Neural progenitor cell (in vitro differentiated cells): ENCODE results near the gene PDILT.

Experiments
- EZH2 ChIP-seq: fragments of 200-600 bp; sonication (generic); IDR thresholded peaks from 2 replicates; pipeline ENCODE4 v1.6.1; 2017; ENCODE audit warnings: antibody characterized with exemption, mild to moderate bottlenecking, moderate library complexity
- EZH2phosphoT487 ChIP-seq: fragments of 200-600 bp; sonication (generic); IDR thresholded peaks from 2 replicates; pipeline ENCODE4 v1.6.1; 2017; ENCODE audit warnings: antibody characterized with exemption
- TF ChIP-seq, protein P1 (sequence below): fragments of 200-600 bp; sonication (generic); IDR thresholded peaks from 2 replicates; pipeline ENCODE4 v1.5.1; 2017; ENCODE audit warnings: antibody characterized with exemption, mild to moderate bottlenecking

DNA sequence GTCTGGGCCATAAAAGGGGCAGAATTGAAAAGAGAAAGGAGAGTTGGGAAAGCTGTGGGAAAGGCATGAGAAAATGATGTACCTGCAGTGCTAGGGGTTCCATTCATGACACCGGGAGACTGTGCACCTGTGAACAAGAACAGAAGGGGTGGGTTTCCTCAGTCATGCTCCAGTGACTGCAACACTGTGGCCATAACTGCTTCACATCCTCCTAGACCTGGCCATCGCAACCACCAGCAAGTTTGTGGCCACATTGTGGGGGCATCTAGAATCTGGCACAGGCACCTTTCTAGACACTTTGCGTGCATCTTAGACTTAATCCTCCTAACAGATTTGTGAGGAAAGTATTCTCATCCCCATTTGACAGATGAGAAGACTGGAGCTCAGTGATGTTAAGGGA is 90.0 kb downstream of the PDILT start:
- TF ChIP-seq, protein P1, sequence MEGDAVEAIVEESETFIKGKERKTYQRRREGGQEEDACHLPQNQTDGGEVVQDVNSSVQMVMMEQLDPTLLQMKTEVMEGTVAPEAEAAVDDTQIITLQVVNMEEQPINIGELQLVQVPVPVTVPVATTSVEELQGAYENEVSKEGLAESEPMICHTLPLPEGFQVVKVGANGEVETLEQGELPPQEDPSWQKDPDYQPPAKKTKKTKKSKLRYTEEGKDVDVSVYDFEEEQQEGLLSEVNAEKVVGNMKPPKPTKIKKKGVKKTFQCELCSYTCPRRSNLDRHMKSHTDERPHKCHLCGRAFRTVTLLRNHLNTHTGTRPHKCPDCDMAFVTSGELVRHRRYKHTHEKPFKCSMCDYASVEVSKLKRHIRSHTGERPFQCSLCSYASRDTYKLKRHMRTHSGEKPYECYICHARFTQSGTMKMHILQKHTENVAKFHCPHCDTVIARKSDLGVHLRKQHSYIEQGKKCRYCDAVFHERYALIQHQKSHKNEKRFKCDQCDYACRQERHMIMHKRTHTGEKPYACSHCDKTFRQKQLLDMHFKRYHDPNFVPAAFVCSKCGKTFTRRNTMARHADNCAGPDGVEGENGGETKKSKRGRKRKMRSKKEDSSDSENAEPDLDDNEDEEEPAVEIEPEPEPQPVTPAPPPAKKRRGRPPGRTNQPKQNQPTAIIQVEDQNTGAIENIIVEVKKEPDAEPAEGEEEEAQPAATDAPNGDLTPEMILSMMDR, result no peak
- TF ChIP-seq EZH2 (no peak), EZH2phosphoT487 (no peak)
